KMS-11 (cell line): ENCODE measurements around the gene KDM4D.
"Not testable (repeated sequence)": the region's sequence is repeated elsewhere in the genome, so short reads cannot be mapped to it uniquely, and the experiment has no call there.

Source experiments
- H2AFZ ChIP-seq: fragments of 200-600 bp; sonication (generic); 2 replicates; pipeline ENCODE4 v1.6.1; 2016; ENCODE audit warnings: antibody characterized with exemption, mixed run types, low read depth
- H3K27ac ChIP-seq: fragments of 200-600 bp; sonication (generic); 2 replicates; pipeline ENCODE4 v1.6.1; 2016; ENCODE audit warnings: mild to moderate bottlenecking, mixed run types
- H3K27me3 ChIP-seq: fragments of 200-600 bp; sonication (generic); 2 replicates; pipeline ENCODE4 v1.6.1; 2017; ENCODE audit warnings: mild to moderate bottlenecking, low read depth, mixed run types, moderate library complexity; ENCODE audit not compliant: insufficient read depth
- H3K36me3 ChIP-seq: fragments of 200-600 bp; sonication (generic); 2 replicates; pipeline ENCODE4 v1.6.1; 2017; ENCODE audit warnings: mild to moderate bottlenecking, mixed run types; ENCODE audit not compliant: insufficient read depth
- H3K4me1 ChIP-seq: fragments of 200-600 bp; sonication (generic); 2 replicates; pipeline ENCODE4 v1.6.1; 2016; ENCODE audit warnings: mild to moderate bottlenecking, low read depth, mixed run types; ENCODE audit not compliant: poor library complexity, severe bottlenecking
- H3K4me2 ChIP-seq: fragments of 200-600 bp; sonication (generic); 2 replicates; pipeline ENCODE4 v1.7.0; 2016; ENCODE audit warnings: mild to moderate bottlenecking, mixed run types
- H3K4me3 ChIP-seq: fragments of 200-600 bp; sonication (generic); IDR thresholded peaks from 2 replicates; pipeline ENCODE4 v1.6.1; 2017; ENCODE audit warnings: low read depth, low read length, mixed read lengths; ENCODE audit not compliant: insufficient read depth
- H3K79me2 ChIP-seq: fragments of 200-600 bp; sonication (generic); 2 replicates; pipeline ENCODE4 v1.6.1; 2016; ENCODE audit warnings: low read depth, mixed run types; ENCODE audit not compliant: insufficient read depth
- H3K9ac ChIP-seq: fragments of 200-600 bp; sonication (generic); 2 replicates; pipeline ENCODE4 v1.6.1; 2016; ENCODE audit warnings: mild to moderate bottlenecking, mixed run types
- H4K20me1 ChIP-seq: fragments of 200-600 bp; sonication (generic); 2 replicates; pipeline ENCODE4 v1.6.1; 2016; ENCODE audit warnings: mild to moderate bottlenecking, mixed run types; ENCODE audit not compliant: insufficient read depth
- CTCF ChIP-seq: fragments of 200-600 bp; sonication (generic); conservative IDR thresholded peaks from 2 replicates; pipeline ENCODE4 v1.6.1; 2017; ENCODE audit warnings: low read depth, mild to moderate bottlenecking, antibody characterized with exemption, low read length, moderate library complexity, mixed read lengths

KDM4D gene

GRCh38 chr11:95024958-95025357 lies 51.4 kb downstream of the KDM4D start, which contains the start of gene KDM4E:
Gene KDM4E, plus strand, starts transcription at chr11:95025258. Its CDS starts 300 bp downstream, at chr11:95025558.
- Histone ChIP-seq H3K4me3 (no peak within 1 kb of the TSS), H3K4me2 (no peak within 1 kb of the TSS), H2AFZ (no peak within 1 kb of the TSS), H3K4me1 (no peaks in the 10 kb centered on the region), H3K36me3 (no peaks in the 10 kb centered on the region), H3K79me2 (no peaks in the 10 kb centered on the region), H3K27ac (no peak within 1 kb of the TSS), H3K9ac (no peak within 1 kb of the TSS), H4K20me1 (no peaks in the 10 kb centered on the region), H3K27me3 (no peaks in the 10 kb centered on the region)
- TF ChIP-seq CTCF = no peak

GRCh38 chr11:95025594-95025993 lies 52.1 kb downstream of the KDM4D start:
- not testable (repeated sequence) for H3K27ac ChIP-seq, H3K4me3 ChIP-seq, H3K4me1 ChIP-seq, H4K20me1 ChIP-seq, H3K9ac ChIP-seq, H3K79me2 ChIP-seq, H2AFZ ChIP-seq, H3K4me2 ChIP-seq, H3K36me3 ChIP-seq, H3K27me3 ChIP-seq

- H3K36me3 ChIP-seq = no peaks in the 10 kb centered on the region
- no peak overlapping the region for H3K27ac ChIP-seq
- no peak overlapping the region for H3K4me2 ChIP-seq
- H3K4me1 ChIP-seq = no peaks in the 10 kb centered on the region
- no peaks in the 10 kb centered on the region for H4K20me1 ChIP-seq
- no peak overlapping the region for H3K4me3 ChIP-seq
- H3K9ac ChIP-seq = no peak overlapping the region
- no peak overlapping the region for H2AFZ ChIP-seq
- no peaks in the 10 kb centered on the region for H3K79me2 ChIP-seq
- no peak for TF ChIP-seq CTCF
- H3K27me3 ChIP-seq = no peaks in the 10 kb centered on the region
Measured at GRCh38 chr11:95028357-95028756, 54.8 kb downstream of the KDM4D start.

GRCh38 chr11:95033051-95033450 lies 59.5 kb downstream of the KDM4D start:
- H3K27me3 ChIP-seq = no peaks in the 10 kb centered on the region
- no peak overlapping the region for H3K4me3 ChIP-seq
- no peaks in the 10 kb centered on the region for H3K79me2 ChIP-seq
- H4K20me1 ChIP-seq = no peaks in the 10 kb centered on the region
- no peak for TF ChIP-seq CTCF
- H3K4me1 ChIP-seq = no peaks in the 10 kb centered on the region
- no peak overlapping the region for H3K9ac ChIP-seq
- no peak overlapping the region for H3K27ac ChIP-seq
- no peaks in the 10 kb centered on the region for H3K36me3 ChIP-seq
- H3K4me2 ChIP-seq = no peak overlapping the region
- H2AFZ ChIP-seq = no peak overlapping the region

GRCh38 chr11:95035316-95035715 lies 61.8 kb downstream of the KDM4D start:
- Histone ChIP-seq H3K27ac (no peak overlapping the region), H3K4me3 (no peak overlapping the region), H3K27me3 (no peaks in the 10 kb centered on the region), H3K79me2 (no peaks in the 10 kb centered on the region), H3K9ac (no peak overlapping the region), H2AFZ (no peak overlapping the region), H3K4me1 (no peaks in the 10 kb centered on the region), H3K36me3 (no peaks in the 10 kb centered on the region), H3K4me2 (no peak overlapping the region), H4K20me1 (no peaks in the 10 kb centered on the region)
- TF ChIP-seq CTCF = no peak

GRCh38 chr11:95037356-95038035 lies 64.0 kb downstream of the KDM4D start:
- not testable (repeated sequence) for H3K4me2 ChIP-seq, H3K36me3 ChIP-seq, H2AFZ ChIP-seq, H3K27me3 ChIP-seq, H3K79me2 ChIP-seq, H3K9ac ChIP-seq, H3K27ac ChIP-seq, H4K20me1 ChIP-seq, H3K4me3 ChIP-seq, H3K4me1 ChIP-seq
